GM19438 (cell line): ENCODE results near the gene RCSD1.
"Not testable (repeated sequence)": the region's sequence is repeated elsewhere in the genome, so short reads cannot be mapped to it uniquely, and the experiment has no call there.

Source experiments
- ATAC-seq: cut with Tn5 transposase; IDR thresholded peaks from one replicate; pipeline ENCODE4 v1.9.1; 2021; ENCODE audit warnings: low read depth; ENCODE audit not compliant: unreplicated experiment

RCSD1 gene

GRCh38 chr1:167734841-167735240 is 104.8 kb downstream of the RCSD1 start:
- no peak for ATAC-seq

GRCh38 chr1:167737169-167737568 is 107.1 kb downstream of the RCSD1 start:
- no peak for ATAC-seq

- ATAC-seq: no peak
These were observed 108.1 kb downstream of the RCSD1 start for GRCh38 chr1:167738158-167738557.

GRCh38 chr1:167739752-167740151 is 109.7 kb downstream of the RCSD1 start:
- ATAC-seq: no peak

GRCh38 chr1:167741103-167741502 is 111.1 kb downstream of the RCSD1 start:
- ATAC-seq: not testable (repeated sequence)

GRCh38 chr1:167742392-167743057 is 112.5 kb downstream of the RCSD1 start:
- ATAC-seq: not testable (repeated sequence)

- no peak for ATAC-seq
These were observed 114.9 kb downstream of the RCSD1 start for GRCh38 chr1:167744901-167745300.

- no peak for ATAC-seq
These were observed 116.1 kb downstream of the RCSD1 start for GRCh38 chr1:167746013-167746672.

GRCh38 chr1:167746988-167747655 is 117.1 kb downstream of the RCSD1 start:
- ATAC-seq: no peak

GRCh38 chr1:167747988-167748387 is 118.0 kb downstream of the RCSD1 start:
- no peak for ATAC-seq

- no peak for ATAC-seq
These were observed 118.9 kb downstream of the RCSD1 start for GRCh38 chr1:167748906-167749305.

GRCh38 chr1:167749741-167750140 is 119.7 kb downstream of the RCSD1 start:
- ATAC-seq: no peak

GRCh38 chr1:167750641-167751040 is 120.6 kb downstream of the RCSD1 start:
- no peak for ATAC-seq

- no peak for ATAC-seq
These were observed 121.6 kb downstream of the RCSD1 start for GRCh38 chr1:167751676-167752075.

- no peak for ATAC-seq
These were observed 122.4 kb downstream of the RCSD1 start for GRCh38 chr1:167752219-167752985.

- no peak for ATAC-seq
These were observed 125.6 kb downstream of the RCSD1 start for GRCh38 chr1:167755654-167756053.
